Measurements from ENCODE around the gene RND1. TPM values are rescaled to one million over a fixed set of nuclear protein-coding genes. Genes with fewer than 3 reads are reported as not detected.

Gene RND1
- total RNA-seq, 2 experiments from 2014 or later = 4.8 to 5.7 TPM

DNA sequence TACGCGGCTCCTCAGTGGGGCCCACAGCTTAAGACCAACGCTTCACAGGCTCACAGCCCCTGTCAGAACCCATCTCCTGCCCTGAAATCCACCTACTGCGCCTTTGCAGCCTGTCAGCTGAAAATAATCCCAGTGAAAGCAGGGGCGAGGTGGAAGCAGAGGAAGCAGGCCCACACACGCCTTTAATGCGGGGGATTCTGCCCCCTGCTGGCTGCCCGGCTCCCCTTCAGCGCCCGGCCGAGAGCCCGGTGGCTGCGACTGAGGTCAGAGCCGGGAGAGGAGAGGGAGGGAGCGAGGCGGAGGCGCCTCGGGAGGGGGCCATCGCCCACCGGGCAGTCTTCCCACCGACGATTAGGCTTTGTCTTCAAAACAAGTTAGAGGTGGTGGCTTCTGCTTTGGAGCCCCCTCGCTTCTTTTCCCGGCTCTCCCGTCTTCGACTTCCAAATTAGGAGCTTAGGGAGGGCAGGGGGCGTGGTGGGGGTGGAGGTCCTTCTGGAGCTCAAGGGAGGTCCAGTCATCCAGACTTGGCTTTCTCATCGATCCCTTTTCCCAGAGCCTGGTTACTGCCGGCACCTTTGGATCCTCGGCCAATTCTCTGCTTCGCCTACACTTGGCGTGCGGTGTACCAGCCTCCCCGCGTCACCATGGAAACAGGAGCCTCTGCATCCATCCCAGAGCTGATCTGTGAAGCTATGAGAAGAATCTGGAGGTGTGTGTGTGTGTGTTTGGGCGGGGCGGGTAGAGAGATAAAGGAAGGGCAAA, 25.2 kb upstream of the RND1 start:
- TF ChIP-seq, protein P1, sequence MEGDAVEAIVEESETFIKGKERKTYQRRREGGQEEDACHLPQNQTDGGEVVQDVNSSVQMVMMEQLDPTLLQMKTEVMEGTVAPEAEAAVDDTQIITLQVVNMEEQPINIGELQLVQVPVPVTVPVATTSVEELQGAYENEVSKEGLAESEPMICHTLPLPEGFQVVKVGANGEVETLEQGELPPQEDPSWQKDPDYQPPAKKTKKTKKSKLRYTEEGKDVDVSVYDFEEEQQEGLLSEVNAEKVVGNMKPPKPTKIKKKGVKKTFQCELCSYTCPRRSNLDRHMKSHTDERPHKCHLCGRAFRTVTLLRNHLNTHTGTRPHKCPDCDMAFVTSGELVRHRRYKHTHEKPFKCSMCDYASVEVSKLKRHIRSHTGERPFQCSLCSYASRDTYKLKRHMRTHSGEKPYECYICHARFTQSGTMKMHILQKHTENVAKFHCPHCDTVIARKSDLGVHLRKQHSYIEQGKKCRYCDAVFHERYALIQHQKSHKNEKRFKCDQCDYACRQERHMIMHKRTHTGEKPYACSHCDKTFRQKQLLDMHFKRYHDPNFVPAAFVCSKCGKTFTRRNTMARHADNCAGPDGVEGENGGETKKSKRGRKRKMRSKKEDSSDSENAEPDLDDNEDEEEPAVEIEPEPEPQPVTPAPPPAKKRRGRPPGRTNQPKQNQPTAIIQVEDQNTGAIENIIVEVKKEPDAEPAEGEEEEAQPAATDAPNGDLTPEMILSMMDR (IDR thresholded peaks at IDR 0.05) = peak; percentile 86
- POLR2A ChIA-PET = interaction anchor here (0.6 to 2.9 kb wide), 4 partner anchors 12 to 405 kb away, joined by 3 to 47 read pairs (median 6); partner anchors contain the start of genes DDX23 and RND1
- intact Hi-C loops (cut with DNase I, micrococcal nuclease) = loop anchor here (1.0 to 5.0 kb wide), 3 partner anchors 38 to 139 kb away; no protein-coding TSS in a partner anchor

DNA sequence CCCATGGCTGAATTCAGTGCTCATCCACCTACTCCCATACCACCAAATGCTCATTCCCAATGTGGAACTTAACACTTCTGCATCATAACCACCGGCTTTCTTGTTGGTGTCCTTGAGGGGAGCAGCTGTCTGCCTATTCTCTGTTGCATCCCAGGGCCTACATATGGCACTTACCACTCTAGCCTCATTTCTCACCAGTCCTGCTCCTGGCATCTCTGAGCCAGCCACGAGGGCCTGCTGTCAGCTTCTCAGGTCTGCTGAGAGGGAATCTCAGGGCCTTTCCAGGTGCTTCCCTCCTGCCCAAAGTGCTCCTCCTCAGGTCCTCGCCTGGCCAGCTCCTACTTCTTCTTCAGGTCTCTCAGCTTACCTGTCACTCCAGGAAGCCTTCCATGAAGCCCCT, 24.0 kb upstream of the RND1 start:
- peaks cover 10% of the 10 kb centered on the region for H3K4me1 ChIP-seq (ENCODE audit: insufficient read depth, low read length)
- no peak overlapping the region for H3K4me3 ChIP-seq (ENCODE audit: low read length)
- intact Hi-C loops (cut with DNase I, micrococcal nuclease) = loop anchor here (1.0 to 5.0 kb wide), 3 partner anchors 36 to 137 kb away; no protein-coding TSS in a partner anchor
- no peak overlapping the region for H3K27ac ChIP-seq (ENCODE audit: low read depth in 1 of 2, low read length in 2 of 2)
- H3K27me3 Mint-ChIP-seq = peaks cover 22% of the 10 kb centered on the region
- no peaks in the 10 kb centered on the region for H3K36me3 ChIP-seq (ENCODE audit: insufficient read depth, low read length)
- no peak for ATAC-seq (ENCODE audit: poor library complexity)
- H3K4me1 Mint-ChIP-seq (ENCODE audit: low read depth) = peaks cover 5% of the 10 kb centered on the region
- ChIA-PET POLR2A (interaction anchor here (1.5 to 2.9 kb wide), 2 partner anchors 24 to 37 kb away, joined by 9 to 47 read pairs; partner anchors contain the start of genes DDX23 and RND1), CTCF (interaction anchor here (1.0 to 4.4 kb wide), 8 partner anchors 11 to 125 kb away, joined by 3 to 64 read pairs (median 5); partner anchors contain the start of genes DDX23, FKBP11 and RND1)
- H3K9me3 ChIP-seq (ENCODE audit: control insufficient read depth in 1 of 2, insufficient read depth in 1 of 2, low read length in 2 of 2) = no peaks in the 10 kb centered on the region
- no peaks in the 10 kb centered on the region for H3K9me3 Mint-ChIP-seq
- TF ChIP-seq, protein P1 (IDR thresholded peaks at IDR 0.05) = no peak
- H3K27ac Mint-ChIP-seq = no peak overlapping the region
- H3K36me3 Mint-ChIP-seq (ENCODE audit: low read depth) = no peaks in the 10 kb centered on the region
- H3K4me3 Mint-ChIP-seq = no peak overlapping the region
- peaks cover 10 to 17% of the 10 kb centered on the region in 2 experiments for H3K27me3 ChIP-seq (ENCODE audit: control insufficient read depth in 1 of 2, insufficient read depth in 2 of 2, low read length in 2 of 2)
- no peak for DNase-seq

More for the DNA sequence above, 25.2 kb upstream of the RND1 start:
- H3K36me3 ChIP-seq (ENCODE audit: insufficient read depth, low read length) = no peaks in the 10 kb centered on the region
- H3K4me1 ChIP-seq (ENCODE audit: insufficient read depth, low read length) = peaks cover 10% of the 10 kb centered on the region
- Mint-ChIP-seq H3K4me1 (ENCODE audit: low read depth) (peaks cover 5% of the 10 kb centered on the region), H3K36me3 (ENCODE audit: low read depth) (no peaks in the 10 kb centered on the region), H3K27me3 (peaks cover 22% of the 10 kb centered on the region), H3K9me3 (no peaks in the 10 kb centered on the region), H3K27ac (no peak overlapping the region), H3K4me3 (no peak overlapping the region)
- DNase-seq (peak; percentile 51 to 85 (median 70)), ATAC-seq (ENCODE audit: poor library complexity) (peak; percentile 96)
- H3K9me3 ChIP-seq (ENCODE audit: control insufficient read depth in 1 of 2, insufficient read depth in 1 of 2, low read length in 2 of 2) = no peaks in the 10 kb centered on the region
- peaks cover 10 to 17% of the 10 kb centered on the region in 2 experiments for H3K27me3 ChIP-seq (ENCODE audit: control insufficient read depth in 1 of 2, insufficient read depth in 2 of 2, low read length in 2 of 2)
- H3K27ac ChIP-seq (ENCODE audit: low read depth in 1 of 2, low read length in 2 of 2) = no peak overlapping the region
- no peak overlapping the region for H3K4me3 ChIP-seq (ENCODE audit: low read length)
- CTCF ChIA-PET = interaction anchor here (0.7 to 4.4 kb wide), 15 partner anchors 10 to 160 kb away, joined by 3 to 64 read pairs (median 4); partner anchors contain the start of genes DDX23 and RND1

DNA sequence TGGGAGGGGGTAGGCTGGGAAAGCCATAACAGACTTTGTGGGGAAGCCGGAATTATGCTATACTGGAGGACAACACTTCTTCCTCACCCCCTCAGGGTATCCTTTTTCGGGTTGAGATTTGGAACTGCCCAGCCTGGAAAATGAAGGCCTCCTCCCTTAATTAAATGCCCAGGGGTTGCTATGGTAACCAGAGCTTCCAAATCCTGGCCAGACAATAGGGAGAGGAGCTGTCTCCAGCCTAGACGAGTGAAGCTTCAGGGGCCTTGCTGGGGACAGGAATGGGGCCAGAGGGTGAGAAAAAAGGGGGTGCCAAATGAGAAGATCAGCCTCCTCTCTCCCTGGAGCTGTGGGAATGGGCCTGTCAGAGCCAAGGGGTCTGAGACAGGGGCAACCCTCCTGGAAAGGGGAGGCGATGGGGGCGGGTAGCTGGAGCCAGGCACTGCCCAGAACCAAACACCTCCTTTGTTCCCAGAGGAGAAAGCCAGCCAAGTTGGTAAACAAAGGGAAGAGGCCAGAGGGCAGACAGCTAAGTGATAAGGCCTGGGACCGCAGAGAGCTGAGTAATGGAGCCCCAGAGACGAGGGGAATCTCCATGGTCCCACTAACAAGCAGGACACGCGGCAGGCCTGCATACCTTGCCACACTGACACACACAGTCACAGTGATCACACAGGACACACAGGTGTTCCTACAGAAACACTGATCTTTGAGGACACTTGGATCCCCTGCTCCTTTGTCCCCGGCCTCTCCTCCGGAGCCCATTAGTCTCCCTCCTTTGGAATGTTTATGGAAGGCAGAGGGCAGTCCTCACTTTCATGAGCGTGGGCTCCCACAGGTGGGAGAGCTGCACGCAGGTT, 17.9 kb upstream of the RND1 start:
- Mint-ChIP-seq H3K4me1 (ENCODE audit: low read depth) (no peaks in the 10 kb centered on the region), H3K9me3 (no peaks in the 10 kb centered on the region), H3K36me3 (ENCODE audit: low read depth) (no peaks in the 10 kb centered on the region), H3K27ac (no peak overlapping the region), H3K27me3 (peaks cover 32% of the 10 kb centered on the region), H3K4me3 (no peak overlapping the region)
- no peaks in the 10 kb centered on the region for H3K9me3 ChIP-seq (ENCODE audit: control insufficient read depth in 1 of 2, insufficient read depth in 1 of 2, low read length in 2 of 2)
- peaks cover 16 to 22% of the 10 kb centered on the region in 2 experiments for H3K27me3 ChIP-seq (ENCODE audit: control insufficient read depth in 1 of 2, insufficient read depth in 2 of 2, low read length in 2 of 2)
- DNase-seq = no peak
- no peak overlapping the region for H3K4me3 ChIP-seq (ENCODE audit: low read length)
- TF ChIP-seq, protein P1 (IDR thresholded peaks at IDR 0.05) = no peak
- intact Hi-C loops (cut with DNase I, micrococcal nuclease) = no loop called here
- ChIA-PET CTCF (interaction anchor here (1.1 kb wide), 1 partner anchor 30 kb away, joined by 3 read pairs; no protein-coding TSS in a partner anchor), POLR2A (no interaction called here)
- no peak for ATAC-seq (ENCODE audit: poor library complexity)
- no peaks in the 10 kb centered on the region for H3K36me3 ChIP-seq (ENCODE audit: insufficient read depth, low read length)
- H3K27ac ChIP-seq (ENCODE audit: low read depth in 1 of 2, low read length in 2 of 2) = no peak overlapping the region
- H3K4me1 ChIP-seq (ENCODE audit: insufficient read depth, low read length) = no peaks in the 10 kb centered on the region

Data from CD4-positive, alpha-beta T cell (primary cell).